Omental fat pad (tissue), 4 donors: Measurements from ENCODE around the gene PNMA1. TPM values are rescaled to one million over a fixed set of nuclear protein-coding genes. Genes with fewer than 3 reads are reported as not detected.

Experiments
- ATAC-seq: fragments of 150-250 bp; one replicate; pipeline ENCODE4 v1.9.1; 2016; ENCODE audit warnings: mild to moderate bottlenecking, moderate library complexity; ENCODE audit not compliant: low FRiP score
- DNase-seq: peaks from one replicate; pipeline ENCODE4 v3.0.0-alpha.2; 2019; ENCODE audit warnings: low spot score
- CTCF ChIP-seq, 3 donors: fragments of 450-650 bp; IDR thresholded peaks; one replicate each; pipeline ENCODE4 v1.5.1; 2016 to 2017; ENCODE audit warnings: antibody characterized with exemption in 3 of 3, mild to moderate bottlenecking in 3 of 3, moderate library complexity in 2 of 3
- total RNA-seq, 4 donors: library from RNA; depleted of rRNA; stranded (reverse); fragments of >200 nt; gene quantifications; one replicate each; pipeline ENCODE4 v1.1.0, GENCODE V29; 2016

PNMA1 gene
- total RNA-seq, 4 donors from 2014 or later = 14.8 to 22.6 (median 20.1) TPM

GRCh38 chr14:73700325-73700724 lies 13.9 kb downstream of the PNMA1 start:
- ATAC-seq (no peak), DNase-seq (no peak)

GRCh38 chr14:73696466-73697400 lies 17.5 kb downstream of the PNMA1 start:
- TF ChIP-seq CTCF (IDR thresholded peaks at IDR 0.05) = no peak
- ATAC-seq (no peak), DNase-seq (no peak)

More at GRCh38 chr14:73700325-73700724, 13.9 kb downstream of the PNMA1 start:
- TF ChIP-seq CTCF (IDR thresholded peaks at IDR 0.05) = no peak

GRCh38 chr14:73695997-73696396 lies 18.2 kb downstream of the PNMA1 start:
- TF ChIP-seq CTCF (IDR thresholded peaks at IDR 0.05) = no peak
- no peak for DNase-seq
- ATAC-seq = no peak

- DNase-seq (no peak), ATAC-seq (no peak)
- no peak for TF ChIP-seq CTCF (IDR thresholded peaks at IDR 0.05)
Measured at GRCh38 chr14:73695082-73695481, 19.1 kb downstream of the PNMA1 start.

- ATAC-seq = no peak
- no peak for DNase-seq
- no peak for TF ChIP-seq CTCF (IDR thresholded peaks at IDR 0.05)
Measured at GRCh38 chr14:73694083-73694482, 20.1 kb downstream of the PNMA1 start.

GRCh38 chr14:73686901-73687300 lies 27.3 kb downstream of the PNMA1 start:
- TF ChIP-seq CTCF (IDR thresholded peaks at IDR 0.05) = no peak
- DNase-seq (no peak), ATAC-seq (no peak)

GRCh38 chr14:73685328-73685727 lies 28.9 kb downstream of the PNMA1 start:
- ATAC-seq (no peak), DNase-seq (no peak)
- no peak for TF ChIP-seq CTCF (IDR thresholded peaks at IDR 0.05)
